Panc1 (cell line): Measurements from ENCODE around the gene AP3D1.

ENCODE experiments used
- CTCF ChIP-seq: fragments of 450-650 bp; IDR thresholded peaks from 2 replicates; pipeline ENCODE4 v1.5.1; 2017; ENCODE audit warnings: mild to moderate bottlenecking
- POLR2AphosphoS5 ChIP-seq: IDR thresholded peaks from 2 replicates; pipeline ENCODE4 v1.6.1; 2012; ENCODE audit warnings: mild to moderate bottlenecking, low read depth, low read length, moderate library complexity
- REST ChIP-seq, 2 experiments: IDR thresholded peaks; 2 replicates each; pipeline ENCODE4 v1.6.1; 2011 to 2012; ENCODE audit warnings: low read depth in 2 of 2, control low read depth in 1 of 2, low read length in 1 of 2, mild to moderate bottlenecking in 1 of 2, moderate library complexity in 1 of 2; ENCODE audit not compliant: insufficient read depth in 1 of 2
- SIN3A ChIP-seq: IDR thresholded peaks from 2 replicates; pipeline ENCODE4 v1.6.1; 2012; ENCODE audit warnings: low read depth, mild to moderate bottlenecking, low read length, moderate library complexity, borderline replicate concordance; ENCODE audit not compliant: insufficient read depth

- TF ChIP-seq CTCF: no peak
- no peak for TF ChIP-seq REST (IDR thresholded peaks at IDR 0.05; ENCODE audit: insufficient read depth in 1 of 2, low read depth in 2 of 2, low read length in 1 of 2)
- TF ChIP-seq POLR2AphosphoS5: no peak
- no peak for TF ChIP-seq SIN3A
Measured at GRCh38 chr19:2077833-2078619, 73.3 kb downstream of the AP3D1 start.
